Upper lobe of right lung (tissue), 1 donor: ENCODE measurements around the gene FHIT. TPM values are rescaled to one million over a fixed set of nuclear protein-coding genes. Genes with fewer than 3 reads are reported as not detected.

ENCODE experiments used
- ATAC-seq: fragments of 200-7000 bp; cut with Tn5 transposase; one replicate; pipeline ENCODE4 v1.9.1; 2020; ENCODE audit warnings: mild to moderate bottlenecking, moderate library complexity
- DNase-seq: peaks from one replicate; pipeline ENCODE4 v3.0.0-alpha.2; 2020
- H3K27ac ChIP-seq: fragments of 200-600 bp; one replicate; pipeline ENCODE4 v1.8.0; 2022
- H3K27me3 ChIP-seq: fragments of 200-600 bp; one replicate; pipeline ENCODE4 v1.8.0; 2022; ENCODE audit warnings: mild to moderate bottlenecking
- H3K36me3 ChIP-seq: fragments of 200-600 bp; one replicate; pipeline ENCODE4 v1.8.0; 2022
- H3K4me1 ChIP-seq: fragments of 200-600 bp; one replicate; pipeline ENCODE4 v1.8.0; 2022
- H3K4me3 ChIP-seq: fragments of 200-600 bp; one replicate; pipeline ENCODE4 v1.8.0; 2022; ENCODE audit warnings: mild to moderate bottlenecking
- H3K9me3 ChIP-seq: fragments of 200-600 bp; one replicate; pipeline ENCODE4 v1.8.0; 2022
- intact Hi-C: fragments of 100-400 bp; cut with DNase I; formaldehyde crosslinking; loops from one replicate; pipeline ENCODE4 v1.11.0; 2022
- total RNA-seq: library from RNA; stranded (reverse); fragmentation: NEBNext Ultra II Directional; extraction: Animal tissue kit (Norgen Biotek cat#: 25700); gene quantifications from one replicate; pipeline ENCODE4 v1.2.1, GENCODE V29; 2021
- TF ChIP-seq, protein P1 (sequence below): fragments of 200-600 bp; IDR thresholded peaks from one replicate; pipeline ENCODE4 v1.8.0; 2022; ENCODE audit warnings: antibody characterized with exemption
- donor health status: DM: no; HTN: yes; CAD: no; lungs with severe emphysema.

The FHIT gene
- total RNA-seq, 1 donor from 2014 or later, result 9.6 TPM

- Histone ChIP-seq H3K27me3 (no peaks in the 10 kb centered on the region), H3K4me3 (no peak overlapping the region), H3K27ac (no peak overlapping the region), H3K36me3 (no peaks in the 10 kb centered on the region), H3K9me3 (no peaks in the 10 kb centered on the region), H3K4me1 (no peaks in the 10 kb centered on the region)
- TF ChIP-seq, protein P1, sequence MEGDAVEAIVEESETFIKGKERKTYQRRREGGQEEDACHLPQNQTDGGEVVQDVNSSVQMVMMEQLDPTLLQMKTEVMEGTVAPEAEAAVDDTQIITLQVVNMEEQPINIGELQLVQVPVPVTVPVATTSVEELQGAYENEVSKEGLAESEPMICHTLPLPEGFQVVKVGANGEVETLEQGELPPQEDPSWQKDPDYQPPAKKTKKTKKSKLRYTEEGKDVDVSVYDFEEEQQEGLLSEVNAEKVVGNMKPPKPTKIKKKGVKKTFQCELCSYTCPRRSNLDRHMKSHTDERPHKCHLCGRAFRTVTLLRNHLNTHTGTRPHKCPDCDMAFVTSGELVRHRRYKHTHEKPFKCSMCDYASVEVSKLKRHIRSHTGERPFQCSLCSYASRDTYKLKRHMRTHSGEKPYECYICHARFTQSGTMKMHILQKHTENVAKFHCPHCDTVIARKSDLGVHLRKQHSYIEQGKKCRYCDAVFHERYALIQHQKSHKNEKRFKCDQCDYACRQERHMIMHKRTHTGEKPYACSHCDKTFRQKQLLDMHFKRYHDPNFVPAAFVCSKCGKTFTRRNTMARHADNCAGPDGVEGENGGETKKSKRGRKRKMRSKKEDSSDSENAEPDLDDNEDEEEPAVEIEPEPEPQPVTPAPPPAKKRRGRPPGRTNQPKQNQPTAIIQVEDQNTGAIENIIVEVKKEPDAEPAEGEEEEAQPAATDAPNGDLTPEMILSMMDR, result no peak
- DNase-seq (no peak), ATAC-seq (no peak)
- intact Hi-C loops, result no loop called here
These were observed 620.3 kb downstream of the FHIT start for GRCh38 chr3:60630953-60631352.

DNA sequence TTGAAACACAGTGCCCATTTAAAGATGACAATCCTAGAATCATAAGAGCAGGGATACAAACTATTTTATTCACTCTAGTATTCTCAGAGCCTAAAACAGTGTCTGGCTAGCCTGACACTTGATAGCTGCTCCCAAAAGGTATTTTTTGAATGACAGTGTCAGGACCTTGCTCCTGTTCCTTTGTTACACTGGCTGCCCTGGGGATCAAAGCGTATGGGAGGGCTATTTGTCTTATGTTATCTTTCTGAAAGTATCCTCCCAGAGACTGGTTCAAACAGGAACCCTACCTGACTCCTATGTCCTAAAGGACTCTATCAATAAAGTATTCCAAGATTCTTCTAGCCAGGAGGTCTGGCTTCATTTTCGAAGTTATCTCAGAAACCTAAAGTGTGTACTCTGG is 621.4 kb downstream of the FHIT start:
- TF ChIP-seq, protein P1, result no peak
- ATAC-seq, result no peak
- no peak overlapping the region for H3K4me3 ChIP-seq
- H3K4me1 ChIP-seq, result no peaks in the 10 kb centered on the region
- intact Hi-C loops, result no loop called here
- H3K27ac ChIP-seq, result no peak overlapping the region
- no peak for DNase-seq
- H3K36me3 ChIP-seq, result no peaks in the 10 kb centered on the region
- no peaks in the 10 kb centered on the region for H3K9me3 ChIP-seq
- H3K27me3 ChIP-seq, result no peaks in the 10 kb centered on the region

- ATAC-seq (peak; percentile 55), DNase-seq (no peak)
- Histone ChIP-seq H3K27me3 (no peaks in the 10 kb centered on the region), H3K4me3 (no peak overlapping the region), H3K36me3 (no peaks in the 10 kb centered on the region), H3K4me1 (no peaks in the 10 kb centered on the region), H3K27ac (no peak overlapping the region), H3K9me3 (no peaks in the 10 kb centered on the region)
- TF ChIP-seq, protein P1, result no peak
- intact Hi-C loops, result no loop called here
These were observed 628.9 kb downstream of the FHIT start for GRCh38 chr3:60622349-60622748.

GRCh38 chr3:60617188-60617587 is 634.1 kb downstream of the FHIT start:
- H3K36me3 ChIP-seq, result no peaks in the 10 kb centered on the region
- H3K27ac ChIP-seq, result no peak overlapping the region
- no peak overlapping the region for H3K4me3 ChIP-seq
- no peaks in the 10 kb centered on the region for H3K27me3 ChIP-seq
- DNase-seq (no peak), ATAC-seq (no peak)
- H3K9me3 ChIP-seq, result peaks cover 5% of the 10 kb centered on the region
- TF ChIP-seq, protein P1, result no peak
- intact Hi-C loops, result no loop called here
- no peaks in the 10 kb centered on the region for H3K4me1 ChIP-seq

DNA sequence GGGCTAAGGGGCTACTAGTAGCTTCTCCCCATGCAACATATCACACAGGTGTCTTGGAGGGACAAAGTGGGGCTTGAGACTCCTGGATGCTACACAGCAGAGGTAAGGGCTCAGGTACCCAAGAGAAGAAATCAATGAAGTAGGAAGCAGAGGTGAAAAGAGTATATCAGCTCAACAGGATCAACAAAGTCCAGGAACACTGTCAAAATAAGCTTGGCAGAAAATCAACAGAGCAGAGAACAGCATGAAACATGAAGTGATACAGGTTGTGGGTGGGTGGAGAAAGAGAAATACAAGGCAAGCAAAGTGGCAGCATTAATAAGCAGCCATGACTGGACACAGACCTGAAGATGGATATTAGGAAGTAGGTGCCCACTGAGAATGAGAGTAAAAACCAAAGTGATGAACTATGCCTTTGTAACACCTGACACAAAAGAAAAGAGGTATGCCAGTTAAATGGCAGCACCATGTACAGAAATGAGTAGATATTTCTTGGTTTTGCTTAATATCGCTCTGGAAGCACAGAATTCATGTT is 637.4 kb downstream of the FHIT start:
- no peak overlapping the region for H3K4me3 ChIP-seq
- no peak for DNase-seq
- H3K36me3 ChIP-seq, result no peaks in the 10 kb centered on the region
- H3K27ac ChIP-seq, result no peak overlapping the region
- no peak for ATAC-seq
- H3K27me3 ChIP-seq, result no peaks in the 10 kb centered on the region
- H3K9me3 ChIP-seq, result peaks cover 5% of the 10 kb centered on the region
- TF ChIP-seq, protein P1, result no peak
- intact Hi-C loops, result no loop called here
- H3K4me1 ChIP-seq, result peaks cover 4% of the 10 kb centered on the region
